Stomach (tissue), 9 donors: ENCODE results near the gene TTBK2. TPM values are rescaled to one million over a fixed set of nuclear protein-coding genes. Genes with fewer than 3 reads are reported as not detected.

ENCODE experiments used
- DNase-seq, 2 donors: peaks; one replicate each; pipeline versions ENCODE4 v3.0.0 to v3.0.0-alpha.2; 2013 to 2019
- H3K27ac ChIP-seq, 5 donors: fragments of 200-600 bp in 4 of 5; sonication (generic) in 4 of 5; one replicate each; pipeline ENCODE4 v1.5.1; 2013 to 2019; ENCODE audit warnings: mild to moderate bottlenecking in 1 of 5, moderate library complexity in 1 of 5
- H3K27me3 ChIP-seq, 3 donors: fragments of 200-600 bp; sonication (generic); one replicate each; pipeline ENCODE4 v1.5.1; 2017 to 2019; ENCODE audit warnings: mixed run types in 1 of 3
- H3K36me3 ChIP-seq, 4 donors: fragments of 200-600 bp; sonication (generic); 1 replicate in 3 of 4; 2 replicates in 1 of 4; pipeline ENCODE4 v1.5.1; 2016 to 2019
- H3K4me1 ChIP-seq, 4 donors: fragments of 200-600 bp; sonication (generic); one replicate each; pipeline ENCODE4 v1.5.1; 2016 to 2019
- H3K4me3 ChIP-seq, 4 donors: fragments of 200-600 bp; sonication (generic) in 3 of 4; one replicate each; pipeline ENCODE4 v1.5.1; 2016 to 2019; ENCODE audit warnings: mild to moderate bottlenecking in 1 of 4
- H3K9me3 ChIP-seq, 4 donors: fragments of 200-600 bp; sonication (generic); one replicate each; pipeline ENCODE4 v1.5.1; 2016 to 2019
- CTCF ChIP-seq, 7 experiments: fragments of 450-650 bp in 4 of 7; fragments of 200-600 bp in 3 of 7; sonication (generic) in 3 of 7; IDR thresholded peaks; one replicate each; pipeline ENCODE4 v1.5.1; 2016 to 2019; ENCODE audit warnings: antibody characterized with exemption in 7 of 7, control low read depth in 2 of 7, mild to moderate bottlenecking in 1 of 7
- EP300 ChIP-seq: sonication (generic); formaldehyde crosslinking; IDR thresholded peaks from one replicate; pipeline ENCODE4 v1.6.1; 2017; ENCODE audit warnings: antibody characterized with exemption
- POLR2A ChIP-seq, 4 donors: fragments of 450-650 bp; IDR thresholded peaks; one replicate each; pipeline ENCODE4 v1.6.1; 2016; ENCODE audit warnings: antibody characterized with exemption in 4 of 4, control low read depth in 2 of 4, mild to moderate bottlenecking in 1 of 4, moderate library complexity in 1 of 4
- POLR2AphosphoS5 ChIP-seq, 3 donors: sonication (generic); formaldehyde crosslinking; IDR thresholded peaks; one replicate each; pipeline ENCODE4 v1.6.1; 2016; ENCODE audit warnings: antibody characterized with exemption in 3 of 3
- WGBS, 5 donors: extraction: QIAGEN DNeasy Blood & Tissue Kit in 3 of 5; methylation state at CpG; one replicate each; pipeline versions ENCODE4 v1.1.5 to v1.1.7; 2013 to 2018; 5-methylcytosine and 5-hydroxymethylcytosine counted together
- intact Hi-C: fragments of 100-400 bp; cut with DNase I; formaldehyde crosslinking; loops from one replicate; pipeline ENCODE4 v1.15.1; 2023; ENCODE audit warnings: low total_unique reads
- polyA plus RNA-seq, 3 donors: library from polyadenylated mRNA; stranded (reverse); fragments of 200-250 nt; gene quantifications; one replicate each; pipeline ENCODE4 v1.2.3, GENCODE V29; 2013
- total RNA-seq, 5 donors: library from RNA; depleted of rRNA; stranded (reverse); fragments of >200 nt; gene quantifications; one replicate each; pipeline versions ENCODE4 v1.1.0 to v1.2.3, GENCODE V29; 2014 to 2016
- donor health status: healthy with polysubstance abuse.
- donor health status: Bipolar disorder and iron deficiency.
- donor health status: healthy.

Gene TTBK2
- total and polyA plus RNA-seq, 8 donors: 1.2 to 15.6 (median 7.6) TPM

- no peak for TF ChIP-seq POLR2A (IDR thresholded peaks at IDR 0.05)
- no peak for TF ChIP-seq EP300
- no peak for TF ChIP-seq POLR2AphosphoS5 (IDR thresholded peaks at IDR 0.05)
- TF ChIP-seq CTCF (IDR thresholded peaks at IDR 0.05): no peak
- Histone ChIP-seq H3K9me3 (no peaks in the 10 kb centered on the region), H3K4me1 (no peaks in the 10 kb centered on the region), H3K27me3 (no peaks in the 10 kb centered on the region), H3K27ac (no peak overlapping the region), H3K36me3 (peaks cover 0 to 36% (median 24%) of the 10 kb centered on the region in 4 donors), H3K4me3 (no peak overlapping the region)
- intact Hi-C loops: no loop called here
- WGBS, 5 donors: 66 to 92% (median 85%) methylated on average over 4 of the region's 4 CpGs
- DNase-seq: no peak
Measured at GRCh38 chr15:42826251-42826890, 94.2 kb downstream of the TTBK2 start.

GRCh38 chr15:42825599-42825998 lies 95.0 kb downstream of the TTBK2 start:
- Histone ChIP-seq H3K27me3 (no peaks in the 10 kb centered on the region), H3K27ac (no peak overlapping the region), H3K4me3 (no peak overlapping the region), H3K9me3 (no peaks in the 10 kb centered on the region), H3K4me1 (no peaks in the 10 kb centered on the region), H3K36me3 (peaks cover 0 to 36% (median 24%) of the 10 kb centered on the region in 4 donors)
- no peak for TF ChIP-seq CTCF (IDR thresholded peaks at IDR 0.05)
- TF ChIP-seq POLR2AphosphoS5 (IDR thresholded peaks at IDR 0.05): no peak
- TF ChIP-seq EP300: no peak
- no peak for TF ChIP-seq POLR2A (IDR thresholded peaks at IDR 0.05)
- intact Hi-C loops: no loop called here
- 91 to 98% (median 96%) methylated on average over 8 of the region's 8 CpGs for WGBS, 5 donors
- no peak for DNase-seq

GRCh38 chr15:42820811-42821210 lies 99.8 kb downstream of the TTBK2 start:
- Histone ChIP-seq H3K27me3 (no peaks in the 10 kb centered on the region), H3K9me3 (no peaks in the 10 kb centered on the region), H3K36me3 (peaks cover 0 to 19% (median 6%) of the 10 kb centered on the region in 4 donors), H3K27ac (no peak overlapping the region), H3K4me1 (no peaks in the 10 kb centered on the region), H3K4me3 (no peak overlapping the region)
- DNase-seq: no peak
- intact Hi-C loops: no loop called here
- TF ChIP-seq EP300: no peak
- no peak for TF ChIP-seq POLR2AphosphoS5 (IDR thresholded peaks at IDR 0.05)
- no peak for TF ChIP-seq POLR2A (IDR thresholded peaks at IDR 0.05)
- no peak for TF ChIP-seq CTCF (IDR thresholded peaks at IDR 0.05)
- WGBS, 5 donors: 83 to 92% (median 91%) methylated on average over 3 of the region's 3 CpGs

GRCh38 chr15:42819786-42820185 lies 100.8 kb downstream of the TTBK2 start:
- no peaks in the 10 kb centered on the region for H3K27me3 ChIP-seq
- no peak for TF ChIP-seq POLR2A (IDR thresholded peaks at IDR 0.05)
- no peak for TF ChIP-seq EP300
- TF ChIP-seq POLR2AphosphoS5 (IDR thresholded peaks at IDR 0.05): no peak
- TF ChIP-seq CTCF (IDR thresholded peaks at IDR 0.05): no peak
- WGBS, 5 donors: 60 to 90% (median 76%) methylated on average over 1 of the region's 1 CpG
- H3K9me3 ChIP-seq: no peaks in the 10 kb centered on the region
- intact Hi-C loops: no loop called here
- H3K4me1 ChIP-seq: no peaks in the 10 kb centered on the region
- no peak overlapping the region for H3K27ac ChIP-seq
- H3K36me3 ChIP-seq: peaks cover 0 to 12% (median 3%) of the 10 kb centered on the region in 4 donors
- DNase-seq: peak in 1 of 2 donors; percentile 10
- H3K4me3 ChIP-seq: no peak overlapping the region
